K562 (cell line): ENCODE data around the gene ETNK2. TPM values are rescaled to one million over a fixed set of nuclear protein-coding genes. Genes with fewer than 3 reads are reported as not detected.

Source experiments
- ATAC-seq: fragments of 200-7000 bp; cut with Tn5 transposase; 3 replicates; pipeline ENCODE4 v1.9.1; 2020; ENCODE audit warnings: moderate library complexity
- BruUV-seq: library from RNA; stranded (reverse); fragments of 400-500 nt; replicated peaks from 2 replicates; lab custom pipeline; 2021; lab: Mats Ljungman, UMichigan
- CTCF ChIA-PET: fragments of 300-600 bp; formaldehyde crosslinking; extraction: SDS; loops from one replicate; lab custom pipeline; 2021; ENCODE audit warnings: low intra/inter-chr PET ratio; lab: Yijun Ruan, JAX
- POLR2A ChIA-PET: fragments of 300-600, 350-650 bp; sonication (Branson Sonifier 250); formaldehyde crosslinking; extraction: SDS; loops from one replicate; lab custom pipeline; 2021; ENCODE audit warnings: antibody characterized with exemption, inconsistent platforms; lab: Yijun Ruan, JAX
- DNase-seq, 4 experiments: peaks; one replicate each; pipeline versions ENCODE4 v3.0.0 to v3.0.0-alpha.2; 2011 to 2018; ENCODE audit warnings: low spot score in 3 of 4, mixed read lengths in 3 of 4; ENCODE audit errors: extremely low read depth in 1 of 4
- FAIRE-seq: peaks from 2 replicates; lab custom pipeline; 2011; peaks lifted over from hg19 to GRCh38; lab: Jason Lieb, UNC
- H2AFZ ChIP-seq: 2 replicates; pipeline ENCODE4 v1.6.0; 2011; ENCODE audit warnings: low read depth, low read length, control low read depth, inconsistent platforms
- H3K27ac ChIP-seq: fragments of 200-600 bp; 3 replicates; pipeline ENCODE4 v1.8.0; 2011; ENCODE audit warnings: low read depth, mild to moderate bottlenecking, control low read depth, inconsistent platforms, low read length, moderate library complexity, mixed read lengths; ENCODE audit errors: extremely low read depth
- H3K27me3 ChIP-seq, 2 experiments: fragments of 300-600 bp in 1 of 2; 2 replicates in 1 of 2; 3 replicates in 1 of 2; pipeline versions ENCODE4 v1.6.0 to v1.8.0; 2011; ENCODE audit warnings: inconsistent platforms in 2 of 2, low read length in 2 of 2, mild to moderate bottlenecking in 1 of 2, mixed read lengths in 1 of 2, moderate library complexity in 1 of 2; ENCODE audit not compliant: control insufficient read depth in 2 of 2, insufficient read depth in 2 of 2
- H3K36me3 ChIP-seq: fragments of 300-600 bp; 3 replicates; pipeline ENCODE4 v1.8.0; 2011; ENCODE audit warnings: mild to moderate bottlenecking, low read length, inconsistent platforms; ENCODE audit not compliant: control insufficient read depth, insufficient read depth
- H3K4me1 ChIP-seq, 2 experiments: fragments of 200-600 bp in 1 of 2; replicated peaks in 1 of 2; 2 replicates in 1 of 2; 3 replicates in 1 of 2; pipeline versions ENCODE4 v1.5.1 to v1.8.0; 2011; ENCODE audit warnings: inconsistent platforms in 2 of 2, low read length in 2 of 2, mild to moderate bottlenecking in 1 of 2, mixed read lengths in 1 of 2, moderate library complexity in 1 of 2; ENCODE audit not compliant: control insufficient read depth in 2 of 2, insufficient read depth in 2 of 2
- H3K4me2 ChIP-seq: 2 replicates; pipeline ENCODE4 v1.6.1; 2011; ENCODE audit warnings: low read length, control low read depth, inconsistent platforms, mixed read lengths; ENCODE audit not compliant: insufficient read depth
- H3K4me3 ChIP-seq: fragments of 200-600 bp; sonication (generic), shearing (Covaris generic); 2 replicates; pipeline ENCODE4 v1.5.1; 2016; ENCODE audit warnings: control low read depth, inconsistent platforms
- H3K79me2 ChIP-seq: fragments of 200-600 bp; 3 replicates; pipeline ENCODE4 v1.8.0; 2011; ENCODE audit warnings: low read length, inconsistent platforms; ENCODE audit not compliant: control insufficient read depth, insufficient read depth
- H3K9ac ChIP-seq, 2 experiments: 2 replicates each; pipeline versions ENCODE4 v1.6.0 to v1.6.1; 2011; ENCODE audit warnings: low read depth in 2 of 2, low read length in 2 of 2, control low read depth in 1 of 2, inconsistent platforms in 1 of 2, mild to moderate bottlenecking in 1 of 2, mixed read lengths in 1 of 2; ENCODE audit not compliant: insufficient read depth in 1 of 2
- H3K9me1 ChIP-seq: one replicate; pipeline ENCODE4 v1.6.0; 2011; ENCODE audit warnings: inconsistent platforms, mild to moderate bottlenecking, low read length, moderate library complexity; ENCODE audit not compliant: control insufficient read depth, insufficient read depth
- H3K9me3 ChIP-seq: replicated peaks from 2 replicates; pipeline ENCODE4 v1.5.1; 2011; ENCODE audit warnings: low read depth, low read length, inconsistent platforms; ENCODE audit not compliant: control insufficient read depth, insufficient read depth
- H4K20me1 ChIP-seq: replicated peaks from 2 replicates; pipeline ENCODE4 v1.6.1; 2011; ENCODE audit warnings: low read length, inconsistent platforms, mixed read lengths; ENCODE audit not compliant: control insufficient read depth, insufficient read depth
- BACH1 ChIP-seq: fragments of 200-800 bp; sonication (Bioruptor generic); IDR thresholded peaks from 2 replicates; pipeline ENCODE4 v1.6.1; 2016; ENCODE audit warnings: missing genetic modification characterization, missing compliant biosample characterization
- BCL6 ChIP-seq: fragments of 250-450 bp; sonication (Bioruptor Pico); IDR thresholded peaks from 2 replicates; pipeline ENCODE4 v1.4.0; 2020
- C11orf30 ChIP-seq: fragments of 450-650 bp; IDR thresholded peaks from 2 replicates; pipeline ENCODE4 v1.6.1; 2016; ENCODE audit warnings: low read depth, mild to moderate bottlenecking
- ESRRB ChIP-seq: fragments of 250-450 bp; sonication (Bioruptor Pico); IDR thresholded peaks from 2 replicates; pipeline ENCODE4 v1.5.0; 2020; ENCODE audit warnings: mild to moderate bottlenecking, moderate library complexity, borderline replicate concordance
- ETS1 ChIP-seq: conservative IDR thresholded peaks from 2 replicates; pipeline ENCODE4 v1.6.1; 2011; ENCODE audit warnings: low read depth, mild to moderate bottlenecking, low read length; ENCODE audit not compliant: control insufficient read depth
- IFI16 ChIP-seq: fragments of 250-450 bp; sonication (Bioruptor Pico); IDR thresholded peaks from 2 replicates; pipeline ENCODE4 v2.1.2; 2022; ENCODE audit warnings: mild to moderate bottlenecking, inconsistent platforms
- LEF1 ChIP-seq: fragments of 450-650 bp; IDR thresholded peaks from 2 replicates; pipeline ENCODE4 v1.6.1; 2016; ENCODE audit warnings: mild to moderate bottlenecking
- MAFF ChIP-seq: IDR thresholded peaks from 2 replicates; pipeline ENCODE4 v1.6.1; 2012; ENCODE audit warnings: low read length, improper control_type of control experiment
- MAFG ChIP-seq: fragments of 450-650 bp; conservative IDR thresholded peaks from 2 replicates; pipeline ENCODE4 v1.6.1; 2016; ENCODE audit warnings: missing genetic modification characterization, missing compliant biosample characterization
- MAFK ChIP-seq: IDR thresholded peaks from 2 replicates; pipeline ENCODE4 v1.6.1; 2011; ENCODE audit warnings: low read length, improper control_type of control experiment
- MCM7 ChIP-seq, 2 experiments: fragments of 450-650 bp; IDR thresholded peaks; 2 replicates each; pipeline ENCODE4 v1.6.1; 2016 to 2018
- NCOA6 ChIP-seq: fragments of 450-650 bp; IDR thresholded peaks from 2 replicates; pipeline ENCODE4 v1.6.1; 2017; ENCODE audit warnings: mild to moderate bottlenecking
- RFX7 ChIP-seq: fragments of 250-450 bp; sonication (Bioruptor Pico); IDR thresholded peaks from 2 replicates; pipeline ENCODE4 v1.5.1; 2021; ENCODE audit warnings: mild to moderate bottlenecking
- SIN3A ChIP-seq, 2 experiments: fragments of 150-350 bp in 1 of 2; IDR thresholded peaks; 2 replicates each; pipeline ENCODE4 v1.6.1; 2011 to 2016; ENCODE audit warnings: borderline replicate concordance in 2 of 2, low read depth in 2 of 2, low read length in 2 of 2, mild to moderate bottlenecking in 2 of 2, moderate library complexity in 2 of 2; ENCODE audit not compliant: control insufficient read depth in 1 of 2
- SMARCE1 ChIP-seq: fragments of 450-650 bp; IDR thresholded peaks from 2 replicates; pipeline ENCODE4 v1.7.1; 2016; ENCODE audit warnings: mild to moderate bottlenecking
- ZNF316 ChIP-seq: fragments of 450-650 bp; IDR thresholded peaks from 2 replicates; pipeline ENCODE4 v1.6.1; 2016
- ZNF507 ChIP-seq: conservative IDR thresholded peaks from 2 replicates; pipeline ENCODE4 v1.6.1; 2017; ENCODE audit warnings: missing genetic modification characterization, missing compliant biosample characterization
- WGBS: fragments of 100-300 bp; shearing (Covaris generic); methylation state at CpG from one replicate; pipeline ENCODE4 v1.1.6; 2016; ENCODE audit warnings: low coverage, mixed read lengths; ENCODE audit not compliant: insufficient coverage; ENCODE audit errors: missing lambda C conversion rate; 5-methylcytosine and 5-hydroxymethylcytosine counted together
- in situ Hi-C: fragments of 300-500 bp; cut with MboI; formaldehyde crosslinking; loops from 4 replicates; pipeline ENCODE4 v1.15.0; 2018; ENCODE audit warnings: inconsistent platforms, mixed read lengths
- intact Hi-C: fragments of 100-400 bp; cut with micrococcal nuclease; formaldehyde crosslinking; loops from 2 replicates; pipeline ENCODE4 v1.14.2; 2022
- polyA plus RNA-seq, 8 experiments: library from polyadenylated mRNA; depleted of rRNA in 4 of 8; stranded (reverse) in 5 of 8; unstranded in 3 of 8; fragments of >200 nt; fragmentation: Nextera tagmentation in 2 of 8; fragmentation: Illumina TruSeq in 1 of 8; extraction: Ambion mirVana in 2 of 8; extraction: Trizol in 1 of 8; gene quantifications; 2 replicates each; pipeline versions ENCODE4 v1.2.1 to v1.2.3, GENCODE V29; 2011 to 2014; ENCODE audit warnings: inconsistent platforms in 1 of 8, missing spikeins in 1 of 8
- total RNA-seq, 7 experiments: library from RNA; depleted of rRNA in 6 of 7; stranded (reverse); fragments of >200 nt in 6 of 7; fragmentation: Illumina TruSeq in 2 of 7; extraction: Trizol in 2 of 7; gene quantifications; 2 replicates each; pipeline versions ENCODE4 v1.2.1 to v1.2.3, GENCODE V29; 2011 to 2021; ENCODE audit warnings: low replicate concordance in 1 of 7
- TF ChIP-seq, protein P1 (sequence below): IDR thresholded peaks from 2 replicates; pipeline ENCODE4 v1.6.1; 2016; ENCODE audit warnings: missing genetic modification characterization, missing compliant biosample characterization
- TF ChIP-seq, protein P2 (sequence below): sonication (generic); formaldehyde crosslinking; IDR thresholded peaks from 2 replicates; pipeline ENCODE4 v1.8.1; 2023; ENCODE audit warnings: mild to moderate bottlenecking, missing genetic modification reagents
- TF ChIP-seq, protein P3 (sequence below): fragments of 450-650 bp; IDR thresholded peaks from 2 replicates; pipeline ENCODE4 v1.6.1; 2018; ENCODE audit warnings: mild to moderate bottlenecking, low read depth; ENCODE audit not compliant: partially characterized antibody

ETNK2 gene
- total and polyA plus RNA-seq, 9 of the 15 experiments (the other 6 are each of a cell fraction or from before 2014, with no cell fraction given) = 0.03 to 0.38 (median 0.13) TPM; not detected in 4

- Histone ChIP-seq H2AFZ (no peak overlapping the region), H3K79me2 (no peaks in the 10 kb centered on the region), H3K4me1 (no peaks in the 10 kb centered on the region), H4K20me1 (peaks cover 3% of the 10 kb centered on the region; the same call in 1 of the 2 replicates), H3K27me3 (peaks cover 27 to 77% of the 10 kb centered on the region in 2 experiments), H3K4me3 (no peak overlapping the region), H3K36me3 (no peaks in the 10 kb centered on the region), H3K9me1 (no peaks in the 10 kb centered on the region), H3K9ac (no peak overlapping the region), H3K27ac (no peak overlapping the region), H3K4me2 (no peak overlapping the region), H3K9me3 (no peaks in the 10 kb centered on the region)
- in situ Hi-C loops (no loop called here), intact Hi-C loops (no loop called here)
- CTCF ChIA-PET = no interaction called here
- TF ChIP-seq ZNF316 (peak; percentile 85), MAFG (tag) (peak; percentile 75), IFI16 (CRISPR knock-in tag) (no peak), BACH1 (tag) (no peak), LEF1 (no peak), SIN3A (IDR thresholded peaks at IDR 0.05; ENCODE audit: borderline replicate concordance in 2 of 2, control insufficient read depth in 1 of 2, low read depth in 2 of 2, low read length in 2 of 2) (no peak), ZNF507 (no peak), ETS1 (no peak), BCL6 (CRISPR knock-in tag) (no peak), C11orf30 (peak; percentile 78), RFX7 (CRISPR knock-in tag) (no peak), ESRRB (CRISPR knock-in tag) (no peak), MAFK (peak; percentile 67), MAFF (peak; percentile 51), SMARCE1 (no peak), MCM7 (IDR thresholded peaks at IDR 0.05) (no peak), NCOA6 (no peak)
- TF ChIP-seq, protein P1, sequence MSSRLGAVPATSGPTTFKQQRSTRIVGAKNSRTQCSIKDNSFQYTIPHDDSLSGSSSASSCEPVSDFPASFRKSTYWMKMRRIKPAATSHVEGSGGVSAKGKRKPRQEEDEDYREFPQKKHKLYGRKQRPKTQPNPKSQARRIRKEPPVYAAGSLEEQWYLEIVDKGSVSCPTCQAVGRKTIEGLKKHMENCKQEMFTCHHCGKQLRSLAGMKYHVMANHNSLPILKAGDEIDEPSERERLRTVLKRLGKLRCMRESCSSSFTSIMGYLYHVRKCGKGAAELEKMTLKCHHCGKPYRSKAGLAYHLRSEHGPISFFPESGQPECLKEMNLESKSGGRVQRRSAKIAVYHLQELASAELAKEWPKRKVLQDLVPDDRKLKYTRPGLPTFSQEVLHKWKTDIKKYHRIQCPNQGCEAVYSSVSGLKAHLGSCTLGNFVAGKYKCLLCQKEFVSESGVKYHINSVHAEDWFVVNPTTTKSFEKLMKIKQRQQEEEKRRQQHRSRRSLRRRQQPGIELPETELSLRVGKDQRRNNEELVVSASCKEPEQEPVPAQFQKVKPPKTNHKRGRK = no peak
- TF ChIP-seq, protein P2, sequence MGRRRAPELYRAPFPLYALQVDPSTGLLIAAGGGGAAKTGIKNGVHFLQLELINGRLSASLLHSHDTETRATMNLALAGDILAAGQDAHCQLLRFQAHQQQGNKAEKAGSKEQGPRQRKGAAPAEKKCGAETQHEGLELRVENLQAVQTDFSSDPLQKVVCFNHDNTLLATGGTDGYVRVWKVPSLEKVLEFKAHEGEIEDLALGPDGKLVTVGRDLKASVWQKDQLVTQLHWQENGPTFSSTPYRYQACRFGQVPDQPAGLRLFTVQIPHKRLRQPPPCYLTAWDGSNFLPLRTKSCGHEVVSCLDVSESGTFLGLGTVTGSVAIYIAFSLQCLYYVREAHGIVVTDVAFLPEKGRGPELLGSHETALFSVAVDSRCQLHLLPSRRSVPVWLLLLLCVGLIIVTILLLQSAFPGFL (CRISPR knock-in tag) = no peak
- TF ChIP-seq, protein P3, sequence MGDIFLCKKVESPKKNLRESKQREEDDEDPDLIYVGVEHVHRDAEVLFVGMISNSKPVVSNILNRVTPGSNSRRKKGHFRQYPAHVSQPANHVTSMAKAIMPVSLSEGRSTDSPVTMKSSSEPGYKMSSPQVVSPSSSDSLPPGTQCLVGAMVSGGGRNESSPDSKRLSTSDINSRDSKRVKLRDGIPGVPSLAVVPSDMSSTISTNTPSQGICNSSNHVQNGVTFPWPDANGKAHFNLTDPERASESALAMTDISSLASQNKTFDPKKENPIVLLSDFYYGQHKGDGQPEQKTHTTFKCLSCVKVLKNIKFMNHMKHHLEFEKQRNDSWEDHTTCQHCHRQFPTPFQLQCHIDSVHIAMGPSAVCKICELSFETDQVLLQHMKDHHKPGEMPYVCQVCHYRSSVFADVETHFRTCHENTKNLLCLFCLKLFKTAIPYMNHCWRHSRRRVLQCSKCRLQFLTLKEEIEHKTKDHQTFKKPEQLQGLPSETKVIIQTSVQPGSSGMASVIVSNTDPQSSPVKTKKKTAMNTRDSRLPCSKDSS = no peak
- POLR2A ChIA-PET = no interaction called here
- BruUV-seq = no TSS peak
- under 1% methylated on average over 15 of the region's 15 CpGs for WGBS
- ATAC-seq (no peak), FAIRE-seq (no peak), DNase-seq (no peak)
Measured at GRCh38 chr1:204089044-204089751, 62.6 kb downstream of the ETNK2 start.
